GM18517 (cell line): ENCODE measurements around the gene PTPN6.
A peak's percentile ranks its signal among the peaks of the same experiment; 100 is the strongest.

Source experiments
- ATAC-seq: cut with Tn5 transposase; IDR thresholded peaks from one replicate; pipeline ENCODE4 v1.9.1; 2021; ENCODE audit warnings: mild to moderate bottlenecking, moderate library complexity; ENCODE audit not compliant: unreplicated experiment

PTPN6 gene

GRCh38 chr12:6921996-6922946, 28.9 kb upstream of the PTPN6 start:
- ATAC-seq = no peak

GRCh38 chr12:6923003-6923732, 28.0 kb upstream of the PTPN6 start:
- ATAC-seq = no peak

DNA sequence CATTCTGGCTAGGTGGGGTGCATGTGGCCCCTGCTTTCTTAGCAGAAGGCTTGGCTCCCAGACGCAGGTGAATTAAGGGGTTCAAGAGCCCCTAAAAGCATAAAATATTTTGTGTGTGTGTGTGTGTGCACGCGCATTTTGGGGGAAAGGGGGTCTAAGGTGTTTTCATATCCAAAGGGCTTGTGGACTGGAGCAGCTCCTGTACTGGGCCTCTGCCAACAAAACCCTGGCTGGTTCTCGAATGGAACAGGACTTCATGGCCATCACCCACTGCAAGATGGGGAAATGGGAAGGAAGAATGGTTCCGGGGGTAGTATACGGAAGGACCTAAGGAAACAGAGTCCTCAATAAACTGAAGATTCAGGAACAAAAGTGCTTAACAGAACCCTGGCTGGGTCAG, 27.3 kb upstream of the PTPN6 start:
- no peak for ATAC-seq

DNA sequence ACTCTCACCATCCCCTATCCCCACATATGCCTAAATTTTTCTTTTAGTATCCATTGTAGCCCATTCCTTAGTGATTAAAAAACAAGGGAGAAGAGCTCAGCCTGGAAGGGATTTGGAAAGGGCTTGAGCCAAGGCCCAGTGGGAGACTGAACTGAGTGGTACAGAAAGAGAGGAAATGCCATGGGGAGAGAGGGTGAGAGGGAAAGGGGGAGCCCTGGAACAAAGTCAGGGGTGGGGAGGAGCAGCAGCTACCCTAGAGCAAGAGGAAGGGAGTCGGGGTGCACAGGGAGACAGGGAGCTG, 26.0 kb upstream of the PTPN6 start:
- no peak for ATAC-seq

- no peak for ATAC-seq
Measured at GRCh38 chr12:6925540-6926279, 25.4 kb upstream of the PTPN6 start.

- ATAC-seq = no peak
Measured at GRCh38 chr12:6927379-6928021, 23.7 kb upstream of the PTPN6 start, which contains the start of gene ATN1. ATN1 (plus strand) TSS chr12:6927959; CDS start chr12:6934002, 6,043 bp downstream.

DNA sequence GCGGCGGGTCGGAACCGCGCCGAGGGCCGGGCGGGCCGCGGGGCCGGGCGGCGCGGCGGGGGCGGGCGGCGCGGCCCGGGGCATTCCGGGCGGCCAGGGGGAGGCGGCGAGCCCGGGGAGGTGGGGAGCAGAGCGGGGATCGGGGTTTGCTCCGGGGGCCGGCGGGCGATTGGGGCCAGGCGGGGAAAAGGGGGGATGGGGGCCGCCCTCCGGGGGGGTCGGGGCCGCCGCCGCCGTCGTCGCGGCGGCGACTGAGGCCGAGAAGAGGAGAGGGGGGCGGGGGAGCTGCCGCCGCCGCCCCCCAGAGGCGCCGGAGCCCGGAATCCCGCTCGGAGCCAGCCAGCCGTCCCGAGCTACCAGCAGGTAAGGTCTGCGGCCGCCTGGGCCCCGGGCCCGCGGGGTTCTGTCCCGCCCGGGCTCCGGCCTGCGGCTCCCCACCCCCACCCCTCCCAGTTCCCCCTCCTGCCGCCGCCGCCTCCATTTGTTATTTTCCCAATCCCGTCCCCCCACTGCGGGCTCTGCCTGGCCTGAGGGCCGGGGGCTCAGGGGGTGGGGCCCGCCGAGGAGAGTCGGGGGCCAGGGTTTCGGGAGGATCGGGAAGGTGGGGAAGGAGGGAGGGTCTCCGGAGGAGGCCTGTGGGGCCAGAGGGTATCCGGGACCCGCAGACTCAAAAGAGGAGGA, 23.0 kb upstream of the PTPN6 start:
- ATAC-seq = no peak

GRCh38 chr12:6928703-6929407, 22.3 kb upstream of the PTPN6 start:
- ATAC-seq = no peak

DNA sequence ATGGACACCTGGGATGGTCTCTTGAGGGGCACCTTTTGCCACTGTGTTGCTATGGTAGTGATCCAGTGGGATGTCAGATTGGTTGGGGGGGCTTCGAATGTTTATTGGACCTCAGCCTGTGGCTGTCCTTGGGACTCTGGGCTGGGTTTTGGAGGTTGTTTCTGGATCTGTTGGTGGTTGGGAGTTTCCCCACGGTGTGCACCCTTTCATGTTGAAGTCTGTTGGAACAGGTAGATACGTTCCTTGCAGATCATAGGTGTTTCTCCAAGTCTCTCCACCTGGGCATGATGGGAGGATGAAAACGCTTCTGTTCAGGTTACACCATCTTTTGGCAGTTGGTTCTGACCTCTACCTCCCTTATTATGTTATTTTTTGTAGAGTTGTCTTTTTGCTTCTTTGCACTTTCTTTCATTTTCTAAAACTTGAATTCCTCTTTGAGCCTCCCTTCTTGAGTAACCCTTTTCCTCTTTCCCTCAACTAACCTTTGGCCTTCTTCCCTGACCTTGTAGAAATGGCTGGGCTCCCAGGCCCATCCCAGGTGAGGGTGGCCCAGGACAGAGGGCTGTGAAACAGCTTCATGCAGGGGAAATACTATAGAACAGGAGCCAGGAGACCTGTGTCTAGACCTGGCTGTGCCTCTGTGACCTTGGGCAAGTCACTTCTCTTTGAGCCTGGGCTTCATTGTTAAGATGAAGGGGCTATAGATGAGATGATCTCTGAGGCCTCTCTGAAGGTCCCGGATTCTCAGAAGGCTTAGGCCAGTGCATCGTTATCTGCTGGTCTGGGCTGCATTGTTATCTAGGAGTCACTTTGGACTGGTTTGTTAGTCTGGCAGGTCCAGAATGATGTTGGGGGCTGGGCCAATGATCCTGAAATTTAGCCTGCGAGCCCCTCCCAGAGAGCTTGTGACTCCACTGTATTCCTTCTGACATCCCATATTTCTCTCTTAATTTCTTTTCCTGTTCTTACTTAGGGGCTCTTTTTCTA, 21.4 kb upstream of the PTPN6 start:
- ATAC-seq = no peak

- no peak for ATAC-seq
Measured at GRCh38 chr12:6932766-6933165, 18.4 kb upstream of the PTPN6 start.

- no peak for ATAC-seq
Measured at GRCh38 chr12:6934110-6934509, 17.0 kb upstream of the PTPN6 start.

DNA sequence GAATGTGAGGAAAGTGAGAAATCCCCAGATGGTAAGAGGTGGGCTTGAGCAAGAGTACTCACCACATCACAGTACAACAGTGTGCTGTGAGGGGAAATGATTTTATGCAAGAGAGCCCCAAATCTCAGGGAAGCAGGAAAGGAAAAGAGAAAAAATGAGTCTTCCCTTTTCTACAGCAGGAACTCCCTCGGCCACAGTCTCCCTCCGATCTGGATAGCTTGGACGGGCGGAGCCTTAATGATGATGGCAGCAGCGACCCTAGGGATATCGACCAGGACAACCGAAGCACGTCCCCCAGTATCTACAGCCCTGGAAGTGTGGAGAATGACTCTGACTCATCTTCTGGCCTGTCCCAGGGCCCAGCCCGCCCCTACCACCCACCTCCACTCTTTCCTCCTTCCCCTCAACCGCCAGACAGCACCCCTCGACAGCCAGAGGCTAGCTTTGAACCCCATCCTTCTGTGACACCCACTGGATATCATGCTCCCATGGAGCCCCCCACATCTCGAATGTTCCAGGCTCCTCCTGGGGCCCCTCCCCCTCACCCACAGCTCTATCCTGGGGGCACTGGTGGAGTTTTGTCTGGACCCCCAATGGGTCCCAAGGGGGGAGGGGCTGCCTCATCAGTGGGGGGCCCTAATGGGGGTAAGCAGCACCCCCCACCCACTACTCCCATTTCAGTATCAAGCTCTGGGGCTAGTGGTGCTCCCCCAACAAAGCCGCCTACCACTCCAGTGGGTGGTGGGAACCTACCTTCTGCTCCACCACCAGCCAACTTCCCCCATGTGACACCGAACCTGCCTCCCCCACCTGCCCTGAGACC, 15.6 kb upstream of the PTPN6 start:
- no peak for ATAC-seq

DNA sequence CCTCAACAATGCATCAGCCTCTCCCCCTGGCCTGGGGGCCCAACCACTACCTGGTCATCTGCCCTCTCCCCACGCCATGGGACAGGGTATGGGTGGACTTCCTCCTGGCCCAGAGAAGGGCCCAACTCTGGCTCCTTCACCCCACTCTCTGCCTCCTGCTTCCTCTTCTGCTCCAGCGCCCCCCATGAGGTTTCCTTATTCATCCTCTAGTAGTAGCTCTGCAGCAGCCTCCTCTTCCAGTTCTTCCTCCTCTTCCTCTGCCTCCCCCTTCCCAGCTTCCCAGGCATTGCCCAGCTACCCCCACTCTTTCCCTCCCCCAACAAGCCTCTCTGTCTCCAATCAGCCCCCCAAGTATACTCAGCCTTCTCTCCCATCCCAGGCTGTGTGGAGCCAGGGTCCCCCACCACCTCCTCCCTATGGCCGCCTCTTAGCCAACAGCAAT, 14.9 kb upstream of the PTPN6 start:
- no peak for ATAC-seq

DNA sequence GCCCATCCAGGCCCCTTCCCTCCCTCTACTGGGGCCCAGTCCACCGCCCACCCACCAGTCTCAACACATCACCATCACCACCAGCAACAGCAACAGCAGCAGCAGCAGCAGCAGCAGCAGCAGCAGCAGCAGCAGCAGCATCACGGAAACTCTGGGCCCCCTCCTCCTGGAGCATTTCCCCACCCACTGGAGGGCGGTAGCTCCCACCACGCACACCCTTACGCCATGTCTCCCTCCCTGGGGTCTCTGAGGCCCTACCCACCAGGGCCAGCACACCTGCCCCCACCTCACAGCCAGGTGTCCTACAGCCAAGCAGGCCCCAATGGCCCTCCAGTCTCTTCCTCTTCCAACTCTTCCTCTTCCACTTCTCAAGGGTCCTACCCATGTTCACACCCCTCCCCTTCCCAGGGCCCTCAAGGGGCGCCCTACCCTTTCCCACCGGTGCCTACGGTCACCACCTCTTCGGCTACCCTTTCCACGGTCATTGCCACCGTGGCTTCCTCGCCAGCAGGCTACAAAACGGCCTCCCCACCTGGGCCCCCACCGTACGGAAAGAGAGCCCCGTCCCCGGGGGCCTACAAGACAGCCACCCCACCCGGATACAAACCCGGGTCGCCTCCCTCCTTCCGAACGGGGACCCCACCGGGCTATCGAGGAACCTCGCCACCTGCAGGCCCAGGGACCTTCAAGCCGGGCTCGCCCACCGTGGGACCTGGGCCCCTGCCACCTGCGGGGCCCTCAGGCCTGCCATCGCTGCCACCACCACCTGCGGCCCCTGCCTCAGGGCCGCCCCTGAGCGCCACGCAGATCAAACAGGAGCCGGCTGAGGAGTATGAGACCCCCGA, 14.3 kb upstream of the PTPN6 start:
- no peak for ATAC-seq

GRCh38 chr12:6937481-6938352, 13.4 kb upstream of the PTPN6 start:
- ATAC-seq = peak; percentile 86
